Endothelial cell of umbilical vein (primary cell): Measurements from ENCODE around the gene USP40. TPM values are rescaled to one million over a fixed set of nuclear protein-coding genes. Genes with fewer than 3 reads are reported as not detected.

Source experiments
- BruUV-seq: library from RNA; stranded (reverse); fragments of 400-500 nt; replicated peaks from 2 replicates; lab custom pipeline; 2021; lab: Mats Ljungman, UMichigan
- CTCF ChIA-PET: fragments of 300-600, 350-600 bp; sonication (Branson Sonifier 250); formaldehyde crosslinking; loops from one replicate; lab custom pipeline; 2021; ENCODE audit warnings: antibody characterized with exemption, inconsistent platforms; lab: Charles Lee
- POLR2A ChIA-PET: fragments of 300-600, 350-600 bp; sonication (Branson Sonifier 250); formaldehyde crosslinking; loops from one replicate; lab custom pipeline; 2021; ENCODE audit warnings: antibody characterized with exemption, inconsistent platforms; lab: Charles Lee
- DNase-seq: peaks from one replicate; pipeline ENCODE4 v3.0.0-alpha.2; 2011; ENCODE audit warnings: low read depth, low spot score
- FAIRE-seq: peaks from 2 replicates; lab custom pipeline; 2011; peaks lifted over from hg19 to GRCh38; lab: Jason Lieb, UNC
- H2AFZ ChIP-seq: 2 replicates; pipeline ENCODE4 v1.6.0; 2012; ENCODE audit warnings: low read depth, low read length, control low read depth, inconsistent platforms
- H3K27ac ChIP-seq: 2 replicates; pipeline ENCODE4 v1.5.1; 2011; ENCODE audit warnings: low read depth, mild to moderate bottlenecking, control low read depth, low read length, moderate library complexity; ENCODE audit not compliant: insufficient read depth
- H3K27me3 ChIP-seq, 2 experiments: 2 replicates each; pipeline versions ENCODE4 v1.6.0 to v1.6.1; 2011; ENCODE audit warnings: low read length in 2 of 2, mixed read lengths in 1 of 2; ENCODE audit not compliant: control insufficient read depth in 2 of 2, insufficient read depth in 2 of 2
- H3K36me3 ChIP-seq, 2 experiments: 2 replicates in 1 of 2; 3 replicates in 1 of 2; pipeline ENCODE4 v1.5.1; 2011; ENCODE audit warnings: low read length in 2 of 2, mild to moderate bottlenecking in 1 of 2, moderate library complexity in 1 of 2; ENCODE audit not compliant: control insufficient read depth in 2 of 2, insufficient read depth in 2 of 2; ENCODE audit errors: extremely low read depth in 1 of 2
- H3K4me1 ChIP-seq: 3 replicates; pipeline ENCODE4 v1.5.1; 2011; ENCODE audit warnings: mild to moderate bottlenecking, low read length; ENCODE audit not compliant: control insufficient read depth, insufficient read depth; ENCODE audit errors: extremely low read depth
- H3K4me2 ChIP-seq: 2 replicates; pipeline ENCODE4 v1.6.1; 2011; ENCODE audit warnings: low read length, control low read depth, mixed read lengths; ENCODE audit not compliant: insufficient read depth
- H3K4me3 ChIP-seq, 3 experiments: fragments of 200-600 bp in 1 of 3; sonication (generic), shearing (Covaris generic) in 1 of 3; replicated peaks in 1 of 3; 2 replicates each; pipeline ENCODE4 v1.5.1; 2011 to 2016; ENCODE audit warnings: control low read depth in 3 of 3, low read length in 3 of 3, mild to moderate bottlenecking in 2 of 3, inconsistent platforms in 1 of 3, low read depth in 1 of 3, moderate library complexity in 1 of 3; ENCODE audit not compliant: insufficient read depth in 1 of 3
- H3K79me2 ChIP-seq: 2 replicates; pipeline ENCODE4 v1.6.0; 2012; ENCODE audit warnings: low read length, inconsistent platforms; ENCODE audit not compliant: control insufficient read depth, insufficient read depth
- H3K9ac ChIP-seq: replicated peaks from 2 replicates; pipeline ENCODE3; 2011; ENCODE audit warnings: low read length, control low read depth; ENCODE audit not compliant: insufficient read depth; ENCODE audit errors: extremely low read depth
- H3K9me1 ChIP-seq: replicated peaks from 3 replicates; pipeline ENCODE4 v1.6.0; 2011; ENCODE audit warnings: mild to moderate bottlenecking, low read length; ENCODE audit not compliant: control insufficient read depth, insufficient read depth; ENCODE audit errors: extremely low read depth
- H3K9me3 ChIP-seq: replicated peaks from 2 replicates; pipeline ENCODE4 v1.5.1; 2012; ENCODE audit warnings: low read length, inconsistent platforms; ENCODE audit not compliant: control insufficient read depth, insufficient read depth
- H4K20me1 ChIP-seq: replicated peaks from 2 replicates; pipeline ENCODE3; 2011; ENCODE audit warnings: mild to moderate bottlenecking, low read length; ENCODE audit not compliant: control insufficient read depth, insufficient read depth; ENCODE audit errors: extremely low read depth
- CTCF ChIP-seq, 2 donors: IDR thresholded peaks; 1 replicate in 1 of 2; 2 replicates in 1 of 2; pipeline ENCODE4 v1.5.1; 2011; ENCODE audit warnings: low read length in 2 of 2, mild to moderate bottlenecking in 2 of 2, moderate library complexity in 2 of 2, control low read depth in 1 of 2, inconsistent platforms in 1 of 2, low read depth in 1 of 2; ENCODE audit not compliant: insufficient read depth in 1 of 2; ENCODE audit errors: extremely low read depth in 1 of 2
- JUN ChIP-seq: IDR thresholded peaks from 2 replicates; pipeline ENCODE4 v1.6.1; 2011; ENCODE audit warnings: borderline replicate concordance, low read depth; ENCODE audit not compliant: insufficient read length, insufficient read depth
- MAX ChIP-seq: IDR thresholded peaks from 2 replicates; pipeline ENCODE4 v1.6.1; 2011; ENCODE audit not compliant: insufficient read depth, insufficient read length
- MYC ChIP-seq: IDR thresholded peaks from one replicate; pipeline ENCODE4 v1.6.1; 2011; ENCODE audit warnings: mild to moderate bottlenecking, low read depth, low read length
- POLR2A ChIP-seq: IDR thresholded peaks from 2 replicates; pipeline ENCODE4 v1.6.1; 2012; ENCODE audit warnings: low read depth, mild to moderate bottlenecking, control low read depth, low read length
- dilution Hi-C: fragments of 300-500 bp; cut with MboI; formaldehyde crosslinking; loops from one replicate; pipeline ENCODE4 v1.15.0; 2019; ENCODE audit warnings: low sequenced_read_pairs; ENCODE audit not compliant: extremely low pct_ligation_motif_present
- intact Hi-C: fragments of 100-400 bp; cut with micrococcal nuclease; formaldehyde crosslinking; loops from one replicate; pipeline ENCODE4 v1.10.0; 2022
- polyA plus RNA-seq, 4 experiments: library from polyadenylated mRNA; depleted of rRNA in 3 of 4; stranded (reverse) in 3 of 4; unstranded in 1 of 4; fragments of >200 nt; gene quantifications; 2 replicates each; pipeline versions ENCODE4 v1.2.1 to v1.2.3, GENCODE V29; 2011 to 2012; ENCODE audit warnings: missing spikeins in 1 of 4
- total RNA-seq: library from RNA; stranded (reverse); gene quantifications from 2 replicates; pipeline ENCODE4 v1.2.3, GENCODE V29; 2021

USP40 gene
- total and polyA plus RNA-seq, 2 donors (not counting 3 experiments of a cell fraction or from before 2014, with no cell fraction given) = 32.2 to 32.5 TPM

GRCh38 chr2:233442028-233442310 is 124.6 kb downstream of the USP40 start:
- Histone ChIP-seq H2AFZ (no peak overlapping the region), H3K4me1 (no peaks in the 10 kb centered on the region), H3K4me3 (no peak overlapping the region), H3K27ac (no peak overlapping the region), H3K9me3 (no peaks in the 10 kb centered on the region), H3K79me2 (no peaks in the 10 kb centered on the region), H3K36me3 (peaks cover 0 to 12% of the 10 kb centered on the region in 2 experiments), H3K9ac (no peak overlapping the region), H3K9me1 (no peaks in the 10 kb centered on the region), H3K4me2 (no peak overlapping the region), H4K20me1 (no peaks in the 10 kb centered on the region), H3K27me3 (no peaks in the 10 kb centered on the region)
- intact Hi-C loops (loop anchor here (5.0 to 10.0 kb wide), 2 partner anchors 587 to 835 kb away; no protein-coding TSS in a partner anchor), dilution Hi-C loops (no loop called here)
- TF ChIP-seq MAX = no peak
- no peak for TF ChIP-seq JUN
- no peak for TF ChIP-seq CTCF (IDR thresholded peaks at IDR 0.05; ENCODE audit: extremely low read depth in 1 of 2, insufficient read depth in 1 of 2, low read depth in 1 of 2, low read length in 2 of 2)
- TF ChIP-seq POLR2A = no peak
- TF ChIP-seq MYC = no peak
- FAIRE-seq (no peak), DNase-seq (no peak)
- BruUV-seq = no TSS peak
- ChIA-PET CTCF (interaction anchor here (1.9 to 6.3 kb wide), 3 partner anchors 27 to 85 kb away, joined by 17 to 191 read pairs (median 34); no protein-coding TSS in a partner anchor), POLR2A (no interaction called here)
